AG09309 (cell line): ENCODE measurements around the gene PRKG1.

Source experiments
- DNase-seq: peaks from one replicate; pipeline ENCODE4 v3.0.0-alpha.2; 2010; ENCODE audit warnings: low read depth
- H3K4me3 ChIP-seq: 2 replicates; pipeline ENCODE4 v1.5.1; 2011; ENCODE audit warnings: mild to moderate bottlenecking, low read depth, low read length, moderate library complexity; ENCODE audit not compliant: control insufficient read depth
- CTCF ChIP-seq: IDR thresholded peaks from 2 replicates; pipeline ENCODE4 v1.5.1; 2011; ENCODE audit warnings: mild to moderate bottlenecking, low read depth, low read length, inconsistent platforms; ENCODE audit not compliant: insufficient read depth, control insufficient read depth; ENCODE audit errors: missing control alignments

Gene PRKG1

GRCh38 chr10:52213321-52213752, 1139.0 kb downstream of the PRKG1 start:
- TF ChIP-seq CTCF = no peak
- no peak overlapping the region for H3K4me3 ChIP-seq
- no peak for DNase-seq

GRCh38 chr10:52215745-52216361, 1141.6 kb downstream of the PRKG1 start:
- no peak for DNase-seq
- no peak overlapping the region for H3K4me3 ChIP-seq
- peak; percentile 61 for TF ChIP-seq CTCF

GRCh38 chr10:52216852-52217251, 1142.6 kb downstream of the PRKG1 start:
- TF ChIP-seq CTCF = no peak
- peak; percentile 88 for DNase-seq
- H3K4me3 ChIP-seq = no peak overlapping the region

- DNase-seq = no peak
- no peak for TF ChIP-seq CTCF
- H3K4me3 ChIP-seq = no peak overlapping the region
Measured at GRCh38 chr10:52217531-52217930, 1143.2 kb downstream of the PRKG1 start.

- DNase-seq = no peak
- TF ChIP-seq CTCF = no peak
- no peak overlapping the region for H3K4me3 ChIP-seq
Measured at GRCh38 chr10:52220947-52221346, 1146.7 kb downstream of the PRKG1 start.

- H3K4me3 ChIP-seq = no peak overlapping the region
- no peak for TF ChIP-seq CTCF
- DNase-seq = no peak
Measured at GRCh38 chr10:52221923-52222322, 1147.6 kb downstream of the PRKG1 start.
